DMS53 (cell line): Measurements from ENCODE around the gene CPEB4.
A peak's percentile ranks its signal among the peaks of the same experiment; 100 is the strongest.

Source experiments
- DNase-seq: peaks from one replicate; lab custom pipeline; 2025; lab: John Stamatoyannopoulos, UW

CPEB4 gene

GRCh38 chr5:173884402-173885053, 3.6 kb upstream of the CPEB4 start:
- DNase-seq, result no peak

- DNase-seq, result no peak
Observed at GRCh38 chr5:173885054-173885443, 3.1 kb upstream of the CPEB4 start.

- no peak for DNase-seq
Observed at GRCh38 chr5:173885475-173886010, 2.6 kb upstream of the CPEB4 start.

GRCh38 chr5:173886150-173886549, 2.0 kb upstream of the CPEB4 start:
- DNase-seq, result peak; percentile 24

GRCh38 chr5:173888473-173889131, 453 bp downstream of the CPEB4 start:
- DNase-seq, result peak; percentile 64

DNA sequence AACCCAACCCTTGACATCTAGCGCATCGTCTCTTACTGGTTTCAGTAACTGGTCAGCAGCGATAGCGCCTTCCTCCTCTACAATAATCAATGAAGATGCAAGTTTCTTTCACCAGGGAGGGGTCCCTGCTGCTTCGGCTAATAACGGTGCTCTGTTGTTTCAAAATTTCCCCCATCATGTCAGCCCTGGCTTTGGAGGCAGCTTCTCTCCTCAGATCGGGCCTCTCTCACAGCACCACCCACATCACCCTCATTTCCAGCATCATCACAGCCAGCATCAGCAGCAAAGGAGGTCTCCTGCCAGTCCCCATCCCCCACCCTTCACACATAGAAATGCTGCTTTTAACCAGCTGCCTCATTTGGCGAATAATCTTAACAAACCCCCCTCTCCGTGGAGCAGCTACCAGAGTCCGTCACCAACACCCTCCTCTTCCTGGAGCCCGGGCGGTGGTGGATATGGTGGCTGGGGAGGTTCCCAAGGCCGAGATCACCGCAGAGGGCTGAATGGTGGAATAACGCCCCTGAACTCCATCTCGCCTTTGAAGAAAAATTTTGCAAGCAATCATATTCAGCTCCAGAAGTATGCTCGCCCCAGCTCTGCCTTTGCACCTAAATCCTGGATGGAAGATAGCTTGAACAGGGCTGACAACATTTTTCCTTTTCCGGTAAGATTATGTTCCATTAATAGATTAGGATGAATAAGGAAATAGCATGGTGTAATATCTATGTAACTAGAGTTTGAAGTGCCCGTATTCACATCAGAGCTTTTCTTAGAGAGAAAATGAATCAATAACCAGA, 2.2 kb downstream of the CPEB4 start:
- DNase-seq, result peak; percentile 75

GRCh38 chr5:173891308-173892116, 3.4 kb downstream of the CPEB4 start:
- peak; percentile 34 for DNase-seq

GRCh38 chr5:173893192-173893561, 5.0 kb downstream of the CPEB4 start:
- no peak for DNase-seq

- DNase-seq, result peak; percentile 44
Observed at GRCh38 chr5:173895401-173896165, 7.4 kb downstream of the CPEB4 start.

- DNase-seq, result no peak
Observed at GRCh38 chr5:173896631-173897030, 8.5 kb downstream of the CPEB4 start.

GRCh38 chr5:173901705-173902104, 13.6 kb downstream of the CPEB4 start:
- DNase-seq, result no peak

GRCh38 chr5:173902334-173902733, 14.2 kb downstream of the CPEB4 start:
- DNase-seq, result no peak

- no peak for DNase-seq
Observed at GRCh38 chr5:173902743-173903142, 14.6 kb downstream of the CPEB4 start.

DNA sequence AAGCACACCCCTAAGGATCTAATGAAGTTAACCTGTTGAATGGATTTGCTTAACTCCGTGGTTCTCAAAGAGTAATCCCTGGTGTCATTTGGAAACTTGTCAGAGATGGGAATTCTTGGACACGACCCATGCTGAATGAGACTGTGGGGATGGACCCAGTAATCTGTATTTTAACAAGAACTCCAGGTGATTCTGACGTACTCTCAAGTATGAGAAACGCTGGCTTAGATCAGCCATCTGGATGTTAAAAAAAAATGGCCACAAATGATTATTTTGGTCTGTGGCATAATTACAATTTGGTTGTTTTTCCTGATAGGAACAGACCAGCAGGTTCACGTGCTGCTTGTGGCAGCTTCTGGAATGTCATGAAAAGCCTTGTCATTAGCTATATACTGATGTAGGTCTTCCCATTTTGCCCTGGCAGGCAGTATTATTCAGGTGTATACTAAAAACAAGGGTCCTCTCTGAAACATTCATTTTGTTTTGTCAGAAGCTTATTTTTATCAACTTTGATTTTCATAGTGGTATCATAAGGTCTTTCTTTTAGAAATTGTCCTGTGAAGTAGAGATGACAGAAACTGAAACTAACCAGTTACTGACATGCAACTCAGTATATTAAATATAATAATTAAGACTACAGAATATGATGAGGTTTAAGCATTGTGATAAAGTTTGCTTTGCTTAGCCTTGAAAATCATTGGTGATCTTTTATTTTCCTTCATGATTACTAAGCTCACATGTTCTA, 15.4 kb downstream of the CPEB4 start:
- no peak for DNase-seq

GRCh38 chr5:173904151-173904550, 16.0 kb downstream of the CPEB4 start:
- DNase-seq, result no peak

DNA sequence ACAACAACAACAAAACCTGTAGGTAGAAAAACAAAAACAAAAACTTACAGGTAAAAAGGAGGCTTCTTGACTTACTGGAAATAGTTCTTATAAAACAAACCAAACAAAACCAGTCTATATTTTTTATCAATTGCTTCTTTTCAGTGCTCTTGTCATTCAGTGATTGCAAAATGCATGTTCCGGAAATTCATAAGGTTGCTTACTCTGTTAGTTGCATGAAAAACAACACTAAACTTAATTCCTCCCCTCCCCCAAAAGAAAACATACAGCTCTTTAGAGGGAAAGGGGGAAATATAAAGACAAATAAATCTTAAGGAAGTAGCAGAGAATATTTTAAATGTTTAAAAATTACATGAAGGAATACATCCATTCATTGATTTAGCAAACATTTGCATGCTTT, 19.1 kb downstream of the CPEB4 start:
- DNase-seq, result no peak

GRCh38 chr5:173907686-173908371, 19.7 kb downstream of the CPEB4 start:
- DNase-seq, result no peak

DNA sequence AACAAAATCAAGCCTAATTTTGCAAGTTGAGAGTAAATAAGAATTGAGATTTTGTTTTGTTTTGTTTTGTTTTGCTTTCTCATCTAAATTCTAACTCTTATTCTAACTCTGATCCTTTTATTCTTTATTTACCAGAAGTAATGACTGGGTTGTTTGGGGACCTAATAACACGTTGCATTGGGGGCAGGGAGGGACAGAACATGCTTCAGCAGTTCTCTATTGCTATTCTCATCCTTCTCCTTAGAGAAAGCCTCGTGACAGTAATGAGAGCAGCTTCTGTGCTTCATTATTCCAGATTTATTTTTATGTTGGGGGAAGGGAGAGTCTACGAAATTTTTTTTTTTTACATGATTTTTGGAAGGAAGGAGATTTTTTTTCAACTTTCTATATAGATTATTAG, 21.1 kb downstream of the CPEB4 start:
- no peak for DNase-seq

DNA sequence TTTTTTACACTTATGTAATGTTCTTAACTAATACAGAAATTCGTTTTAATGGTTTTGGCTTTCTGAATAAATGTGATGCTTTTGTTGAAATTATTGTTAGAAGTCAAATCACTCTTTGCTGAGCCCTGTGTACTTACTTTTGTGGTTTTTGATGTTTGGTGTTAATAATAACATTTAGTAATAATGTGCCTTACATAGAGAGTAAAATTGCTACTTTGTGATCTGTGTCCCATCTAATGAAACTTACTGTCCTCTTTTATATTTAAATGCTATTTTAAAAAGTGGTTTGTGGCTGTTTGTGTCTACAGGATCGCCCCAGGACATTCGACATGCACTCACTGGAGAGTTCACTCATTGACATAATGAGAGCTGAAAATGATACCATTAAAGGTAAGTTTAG, 22.1 kb downstream of the CPEB4 start:
- DNase-seq, result no peak

GRCh38 chr5:173911623-173912022, 23.5 kb downstream of the CPEB4 start:
- DNase-seq, result no peak
